GM12865 (cell line): Measurements from ENCODE around the gene ARHGEF11.

Source experiments
- DNase-seq: peaks from one replicate; pipeline ENCODE4 v3.0.0; 2010; ENCODE audit warnings: low read depth
- H3K4me3 ChIP-seq: 2 replicates; pipeline ENCODE4 v1.5.1; 2011; ENCODE audit warnings: mild to moderate bottlenecking, low read depth, low read length, control low read depth
- CTCF ChIP-seq: IDR thresholded peaks from 2 replicates; pipeline ENCODE4 v1.5.1; 2011; ENCODE audit warnings: low read length, control low read depth, low read depth, inconsistent platforms; ENCODE audit not compliant: insufficient read depth; ENCODE audit errors: missing control alignments

Gene ARHGEF11

DNA sequence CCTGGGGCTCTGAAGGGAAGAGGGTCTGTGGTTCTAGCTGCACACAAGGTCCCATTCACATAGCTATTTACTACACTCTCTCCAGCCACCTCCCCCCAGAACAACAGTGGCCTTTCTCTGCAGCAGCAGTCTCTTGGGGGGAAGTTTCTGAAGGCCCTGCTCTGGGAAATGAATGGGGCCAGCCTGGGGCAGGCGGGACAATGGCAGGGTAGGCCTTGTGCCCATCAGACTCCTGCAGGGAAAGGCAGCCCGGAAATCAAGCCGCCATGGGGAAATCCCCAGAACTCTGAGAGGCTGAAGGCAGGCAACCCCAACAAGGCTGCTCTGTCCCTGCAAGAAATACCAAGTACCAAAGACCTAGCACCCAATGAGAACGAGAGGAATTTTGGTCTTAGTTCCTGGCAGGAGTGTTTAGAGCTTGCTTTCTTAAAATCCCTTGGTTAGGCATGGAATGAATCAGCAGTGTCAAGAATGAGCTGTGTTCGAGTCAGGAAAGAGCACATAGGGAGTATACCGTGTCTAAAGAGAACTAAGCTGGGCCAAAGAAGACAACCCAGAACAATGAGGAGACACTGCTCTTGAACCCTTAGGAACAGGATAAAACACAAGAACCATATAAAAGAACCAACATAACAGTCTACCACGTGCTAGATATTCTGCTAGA, 11.3 kb downstream of the ARHGEF11 start:
- H3K4me3 ChIP-seq, result no peak overlapping the region
- peak; percentile 30 for DNase-seq
- no peak for TF ChIP-seq CTCF

DNA sequence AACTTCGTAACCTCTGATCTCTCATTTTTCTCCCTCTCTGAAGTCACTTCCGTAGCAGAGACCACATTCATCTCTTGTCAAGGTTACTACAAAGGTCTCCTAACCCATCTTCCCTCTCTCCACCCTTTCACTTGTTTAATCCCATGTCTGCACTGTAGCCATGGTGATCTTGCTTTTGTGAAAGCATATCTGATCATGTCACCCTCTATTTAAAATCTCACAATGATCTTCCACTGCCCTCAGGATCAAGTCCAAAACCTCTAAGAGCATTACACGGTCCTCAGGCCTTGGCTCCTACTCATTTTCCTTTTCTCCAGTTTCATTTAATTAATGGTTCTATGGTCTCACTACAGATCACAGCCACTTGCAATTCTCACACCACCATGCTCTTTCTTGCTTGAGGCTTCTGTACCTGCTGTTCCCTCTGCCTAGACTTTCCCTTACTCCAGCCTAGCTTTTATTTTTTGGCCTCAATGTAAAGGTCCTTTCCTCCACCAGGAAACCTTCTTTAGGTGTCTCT, 12.1 kb downstream of the ARHGEF11 start:
- no peak for DNase-seq
- TF ChIP-seq CTCF, result no peak

DNA sequence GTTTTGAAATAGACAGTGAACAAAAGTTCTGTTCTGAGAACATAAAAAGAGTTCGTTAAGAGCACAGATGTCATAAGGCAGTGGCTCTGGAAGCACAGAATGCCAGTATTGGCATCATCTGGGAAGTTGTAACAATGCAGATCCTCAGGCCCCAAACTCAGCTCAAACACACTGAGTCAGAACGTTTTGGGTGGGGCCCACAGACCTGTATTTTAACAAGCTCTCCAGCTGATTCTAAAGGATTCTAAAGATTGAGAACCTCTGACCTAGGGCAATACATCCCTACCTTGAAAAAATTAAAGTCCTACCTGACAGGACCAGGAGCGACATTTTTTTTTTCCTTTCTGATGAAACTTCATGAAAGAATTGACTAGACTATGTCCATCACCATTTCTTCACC, 13.2 kb downstream of the ARHGEF11 start:
- no peak for TF ChIP-seq CTCF
- no peak for DNase-seq
- H3K4me3 ChIP-seq, result no peak overlapping the region

More for the DNA sequence above, 12.1 kb downstream of the ARHGEF11 start:
- H3K4me3 ChIP-seq, result no peak overlapping the region

- TF ChIP-seq CTCF, result no peak
These were observed 14.8 kb downstream of the ARHGEF11 start for GRCh38 chr1:157030728-157031127.

GRCh38 chr1:157028674-157029073, 16.9 kb downstream of the ARHGEF11 start:
- H3K4me3 ChIP-seq, result no peak overlapping the region
- TF ChIP-seq CTCF, result no peak
- no peak for DNase-seq

More at GRCh38 chr1:157030728-157031127, 14.8 kb downstream of the ARHGEF11 start:
- no peak overlapping the region for H3K4me3 ChIP-seq
- no peak for DNase-seq

- no peak for TF ChIP-seq CTCF
- no peak overlapping the region for H3K4me3 ChIP-seq
- DNase-seq, result no peak
These were observed 19.7 kb downstream of the ARHGEF11 start for GRCh38 chr1:157025856-157026255.

GRCh38 chr1:157025385-157025784, 20.2 kb downstream of the ARHGEF11 start:
- no peak for TF ChIP-seq CTCF
- DNase-seq, result no peak
- no peak overlapping the region for H3K4me3 ChIP-seq
